AG09309 (cell line): ENCODE measurements around the gene COQ2.
"Not testable (repeated sequence)": the region's sequence is repeated elsewhere in the genome, so short reads cannot be mapped to it uniquely, and the experiment has no call there.

ENCODE experiments used
- DNase-seq: peaks from one replicate; pipeline ENCODE4 v3.0.0-alpha.2; 2010; ENCODE audit warnings: low read depth
- H3K4me3 ChIP-seq: 2 replicates; pipeline ENCODE4 v1.5.1; 2011; ENCODE audit warnings: mild to moderate bottlenecking, low read depth, low read length, moderate library complexity; ENCODE audit not compliant: control insufficient read depth
- TF ChIP-seq, protein P1 (sequence below): IDR thresholded peaks from 2 replicates; pipeline ENCODE4 v1.5.1; 2011; ENCODE audit warnings: mild to moderate bottlenecking, low read depth, low read length, inconsistent platforms; ENCODE audit not compliant: insufficient read depth, control insufficient read depth; ENCODE audit errors: missing control alignments

Gene COQ2

DNA sequence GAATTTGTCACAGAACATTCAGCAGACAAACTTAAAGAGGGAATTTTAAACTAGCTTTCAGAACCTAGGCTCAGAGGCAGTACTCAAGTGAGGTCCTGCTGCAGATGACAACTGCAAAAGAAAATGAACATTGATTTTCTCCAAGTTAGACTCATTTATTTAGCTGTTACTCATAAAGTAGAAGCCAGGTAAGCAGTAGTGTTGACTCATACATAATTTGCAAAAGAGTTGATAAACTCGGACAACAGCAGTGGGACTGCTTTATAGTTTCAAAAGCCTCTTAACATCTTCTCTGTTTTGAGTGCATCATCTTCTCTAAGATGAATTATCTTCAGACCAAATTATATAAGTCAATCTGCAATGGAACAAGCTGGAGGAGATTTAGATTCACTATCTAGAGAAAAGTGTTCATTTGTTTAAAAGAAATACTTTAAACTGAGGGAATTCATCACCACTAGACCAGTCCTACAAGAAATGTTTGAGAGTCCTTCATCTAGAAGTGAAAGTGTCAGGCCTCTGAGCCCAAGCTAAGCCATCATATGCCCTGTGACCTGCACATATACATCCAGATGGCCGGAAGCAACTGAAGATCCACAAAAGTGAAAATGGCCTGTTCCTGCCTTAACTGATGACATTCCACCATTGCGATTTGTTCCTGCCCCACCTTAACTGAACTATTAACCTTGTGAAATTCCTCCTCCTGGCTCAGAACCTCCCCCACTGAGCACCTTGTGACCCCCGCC lies 49.5 kb downstream of the COQ2 start:
- H3K4me3 ChIP-seq, result no peak overlapping the region
- TF ChIP-seq, protein P1, sequence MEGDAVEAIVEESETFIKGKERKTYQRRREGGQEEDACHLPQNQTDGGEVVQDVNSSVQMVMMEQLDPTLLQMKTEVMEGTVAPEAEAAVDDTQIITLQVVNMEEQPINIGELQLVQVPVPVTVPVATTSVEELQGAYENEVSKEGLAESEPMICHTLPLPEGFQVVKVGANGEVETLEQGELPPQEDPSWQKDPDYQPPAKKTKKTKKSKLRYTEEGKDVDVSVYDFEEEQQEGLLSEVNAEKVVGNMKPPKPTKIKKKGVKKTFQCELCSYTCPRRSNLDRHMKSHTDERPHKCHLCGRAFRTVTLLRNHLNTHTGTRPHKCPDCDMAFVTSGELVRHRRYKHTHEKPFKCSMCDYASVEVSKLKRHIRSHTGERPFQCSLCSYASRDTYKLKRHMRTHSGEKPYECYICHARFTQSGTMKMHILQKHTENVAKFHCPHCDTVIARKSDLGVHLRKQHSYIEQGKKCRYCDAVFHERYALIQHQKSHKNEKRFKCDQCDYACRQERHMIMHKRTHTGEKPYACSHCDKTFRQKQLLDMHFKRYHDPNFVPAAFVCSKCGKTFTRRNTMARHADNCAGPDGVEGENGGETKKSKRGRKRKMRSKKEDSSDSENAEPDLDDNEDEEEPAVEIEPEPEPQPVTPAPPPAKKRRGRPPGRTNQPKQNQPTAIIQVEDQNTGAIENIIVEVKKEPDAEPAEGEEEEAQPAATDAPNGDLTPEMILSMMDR, result no peak
- DNase-seq, result no peak

DNA sequence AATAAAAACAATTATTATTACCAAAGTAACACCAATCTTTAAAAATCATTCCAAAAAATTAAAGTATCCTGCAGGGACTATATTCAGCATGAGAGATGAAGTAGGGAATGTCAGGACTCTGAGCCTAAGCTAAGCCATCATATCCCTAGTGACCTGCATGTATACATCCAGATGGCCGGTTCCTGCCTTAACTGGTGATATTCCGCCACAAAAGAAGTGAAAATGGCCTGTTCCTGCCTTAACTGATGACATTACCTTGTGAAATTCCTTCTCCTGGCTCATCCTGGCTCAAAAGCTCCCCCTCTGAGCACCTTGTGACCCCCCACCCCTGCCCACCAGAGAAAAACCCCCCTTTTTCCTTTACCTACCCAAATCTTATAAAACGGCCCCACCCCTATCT lies 50.2 kb downstream of the COQ2 start:
- H3K4me3 ChIP-seq, DNase-seq: not testable (repeated sequence)

GRCh38 chr4:83232082-83232481 lies 52.5 kb downstream of the COQ2 start:
- DNase-seq, result no peak
- TF ChIP-seq, protein P1, result no peak
- no peak overlapping the region for H3K4me3 ChIP-seq

DNA sequence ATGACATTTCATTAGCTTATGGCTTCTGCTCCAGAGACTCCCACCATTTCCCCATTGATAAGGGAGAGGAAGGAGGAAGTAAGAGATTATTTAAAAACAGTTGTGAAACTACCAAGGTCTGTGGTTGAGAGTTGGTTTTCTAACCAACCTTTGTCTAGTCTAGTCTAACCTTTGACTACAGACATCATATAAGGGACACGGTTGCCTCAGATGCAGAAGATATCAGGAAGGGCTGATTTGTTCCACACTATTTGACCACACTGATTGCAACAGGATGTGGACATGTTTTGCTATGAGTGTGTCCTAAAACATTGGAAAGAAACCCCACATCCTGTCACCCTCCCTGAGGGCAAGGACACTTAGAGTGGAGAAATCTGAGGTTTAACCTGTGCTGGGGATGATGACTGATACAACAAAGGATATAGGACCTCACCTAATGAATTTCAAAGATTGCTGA lies 53.0 kb downstream of the COQ2 start:
- TF ChIP-seq, protein P1, result no peak
- DNase-seq, result no peak
- no peak overlapping the region for H3K4me3 ChIP-seq

DNA sequence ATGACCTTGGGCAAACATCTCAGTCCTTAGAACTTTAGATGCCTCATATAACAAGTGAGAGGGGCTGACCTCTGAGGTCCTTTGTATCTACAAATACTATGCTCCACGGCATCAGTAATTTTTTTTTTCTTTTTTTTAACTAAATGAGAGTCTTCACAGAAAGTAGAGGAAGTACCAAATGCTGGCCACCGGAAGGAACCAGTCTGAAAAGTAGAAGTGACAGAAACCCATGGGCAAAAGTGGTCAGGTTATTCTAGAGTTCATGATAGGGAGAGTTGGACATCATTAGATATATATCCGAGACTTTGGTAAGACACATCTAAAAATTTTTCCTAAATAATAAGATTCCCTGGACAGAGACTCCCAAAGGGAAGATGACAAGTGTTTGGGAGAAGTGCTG lies 53.7 kb downstream of the COQ2 start:
- no peak for DNase-seq
- TF ChIP-seq, protein P1, result no peak

DNA sequence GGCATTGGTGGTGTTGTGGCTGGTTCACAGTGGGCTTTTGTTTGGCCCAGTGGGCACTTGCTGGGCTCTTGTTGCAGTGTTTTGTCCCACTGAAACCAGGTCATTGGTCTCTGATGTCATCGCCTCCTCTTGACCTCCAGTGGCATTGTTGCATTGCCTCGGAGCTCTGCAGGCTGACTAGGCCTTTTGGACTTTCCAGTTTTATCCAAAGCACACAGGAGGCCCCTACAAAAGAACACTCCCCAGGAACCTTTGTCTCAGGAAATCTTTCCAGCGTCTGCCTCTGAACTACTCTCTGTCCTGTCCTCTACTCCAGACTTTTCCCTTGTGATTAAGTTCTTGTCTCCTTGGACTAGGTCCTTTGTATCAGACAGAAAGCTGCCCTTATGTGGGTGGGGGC lies 54.8 kb downstream of the COQ2 start:
- DNase-seq, result no peak
- TF ChIP-seq, protein P1, result no peak
- no peak overlapping the region for H3K4me3 ChIP-seq

More for the DNA sequence above, 53.7 kb downstream of the COQ2 start:
- H3K4me3 ChIP-seq, result no peak overlapping the region

- no peak for DNase-seq
- TF ChIP-seq, protein P1, result no peak
- H3K4me3 ChIP-seq, result no peak overlapping the region
These were observed 56.4 kb downstream of the COQ2 start for GRCh38 chr4:83228231-83228630.
